Measurements from ENCODE around the gene TSFM. TPM values are rescaled to one million over a fixed set of nuclear protein-coding genes. Genes with fewer than 3 reads are reported as not detected.

TSFM gene
- total and polyA plus RNA-seq, 2 of the 13 experiments (the other 11 are each of a cell fraction or from before 2014, with no cell fraction given) = 29.8 to 68.3 TPM

GRCh38 chr12:57754411-57755193, 28.0 kb upstream of the TSFM start, which contains the start of gene MARCHF9 (continued):
- TF ChIP-seq ZNF318 (CRISPR knock-in tag; IDR thresholded peaks at IDR 0.05) (peak; percentile 91), NR2F6 (IDR thresholded peaks at IDR 0.05) (no peak), NR2F6 (CRISPR knock-in tag; IDR thresholded peaks at IDR 0.05) (no peak; the same call in 1 of the 2 replicates), PBX2 (CRISPR knock-in tag; IDR thresholded peaks at IDR 0.05) (no peak), TCF12 (IDR thresholded peaks at IDR 0.05) (no peak), TCF12 (CRISPR knock-in tag; IDR thresholded peaks at IDR 0.05) (no peak), CHCHD3 (CRISPR knock-in tag; IDR thresholded peaks at IDR 0.05) (0 out of 2 replicates have a peak, but pooled peaks have one; percentile 30), TIGD3 (CRISPR knock-in tag; IDR thresholded peaks at IDR 0.05; ENCODE audit: borderline replicate concordance) (no peak), ARID5B (CRISPR knock-in tag; IDR thresholded peaks at IDR 0.05) (no peak), LBX2 (CRISPR knock-in tag; IDR thresholded peaks at IDR 0.05; ENCODE audit: borderline replicate concordance) (no peak), ZBTB21 (CRISPR knock-in tag; IDR thresholded peaks at IDR 0.05) (no peak), MED1 (CRISPR knock-in tag; IDR thresholded peaks at IDR 0.05) (0 out of 2 replicates have a peak, but pooled peaks have one; percentile 22)
